GM23338 (cell line): Measurements from ENCODE around the gene CYP21A2. TPM values are rescaled to one million over a fixed set of nuclear protein-coding genes. Genes with fewer than 3 reads are reported as not detected.
"Not testable (repeated sequence)": the region's sequence is repeated elsewhere in the genome, so short reads cannot be mapped to it uniquely, and the experiment has no call there.

Source experiments
- ATAC-seq: fragments of 200-7000 bp; cut with Tn5 transposase; 3 replicates; pipeline ENCODE4 v1.9.1; 2020
- DNase-seq: peaks from one replicate; pipeline ENCODE4 v3.0.0-alpha.2; 2015; ENCODE audit warnings: low spot score
- H2AFZ ChIP-seq: fragments of 200-600 bp; sonication (generic); 2 replicates; pipeline ENCODE4 v1.8.0; 2016; ENCODE audit warnings: antibody characterized with exemption, mild to moderate bottlenecking, moderate library complexity
- H3F3A ChIP-seq: fragments of 200-600 bp; sonication (generic); replicated peaks from 2 replicates; pipeline ENCODE4 v1.8.0; 2017; ENCODE audit warnings: antibody characterized with exemption, mixed run types, low read depth
- H3K27ac ChIP-seq: fragments of 200-600 bp; sonication (generic); 2 replicates; pipeline ENCODE4 v1.6.1; 2016; ENCODE audit warnings: low read depth
- H3K27me3 ChIP-seq: fragments of 200-600 bp; sonication (generic); 2 replicates; pipeline ENCODE4 v1.8.0; 2016; ENCODE audit warnings: mild to moderate bottlenecking, mixed run types, moderate library complexity; ENCODE audit not compliant: insufficient read depth
- H3K36me3 ChIP-seq: fragments of 200-600 bp; sonication (generic); 2 replicates; pipeline ENCODE4 v1.8.0; 2016; ENCODE audit warnings: mild to moderate bottlenecking; ENCODE audit not compliant: insufficient read depth
- H3K4me1 ChIP-seq: fragments of 200-600 bp; sonication (generic); 2 replicates; pipeline ENCODE4 v1.8.0; 2016; ENCODE audit warnings: mild to moderate bottlenecking, moderate library complexity; ENCODE audit not compliant: insufficient read depth
- H3K4me2 ChIP-seq: fragments of 200-600 bp; sonication (generic); 2 replicates; pipeline ENCODE4 v1.7.1; 2017; ENCODE audit warnings: mixed run types
- H3K4me3 ChIP-seq: fragments of 200-600 bp; sonication (generic); 2 replicates; pipeline ENCODE4 v1.6.1; 2016; ENCODE audit warnings: mixed run types
- H3K79me2 ChIP-seq: fragments of 200-600 bp; sonication (generic); replicated peaks from 2 replicates; pipeline ENCODE4 v1.8.0; 2017; ENCODE audit warnings: mild to moderate bottlenecking; ENCODE audit not compliant: insufficient read depth
- H3K9me2 ChIP-seq: fragments of 200-600 bp; sonication (generic); 2 replicates; pipeline ENCODE4 v1.8.0; 2017; ENCODE audit not compliant: insufficient read depth
- H4K20me1 ChIP-seq: fragments of 200-600 bp; sonication (generic); replicated peaks from 2 replicates; pipeline ENCODE4 v1.8.0; 2017; ENCODE audit warnings: mild to moderate bottlenecking; ENCODE audit not compliant: insufficient read depth
- H3K27ac Mint-ChIP-seq: 2 replicates; pipeline ENCODE4 v1.8.0; 2020; ENCODE audit warnings: inconsistent platforms, mild to moderate bottlenecking, moderate library complexity, mixed read lengths
- H3K27me3 Mint-ChIP-seq: 3 replicates; pipeline ENCODE4 v1.8.0; 2022; ENCODE audit warnings: low read depth, mild to moderate bottlenecking, moderate library complexity, mixed read lengths, inconsistent platforms; ENCODE audit not compliant: insufficient read depth, poor library complexity
- H3K36me3 Mint-ChIP-seq: 3 replicates; pipeline ENCODE4 v1.8.0; 2021; ENCODE audit warnings: low read depth, mild to moderate bottlenecking, inconsistent platforms, moderate library complexity, mixed read lengths
- H3K4me1 Mint-ChIP-seq: 3 replicates; pipeline ENCODE4 v1.8.0; 2020; ENCODE audit warnings: mild to moderate bottlenecking, inconsistent platforms, mixed read lengths
- H3K4me3 Mint-ChIP-seq: 3 replicates; pipeline ENCODE4 v1.8.0; 2021; ENCODE audit warnings: moderate library complexity, mild to moderate bottlenecking, inconsistent platforms, mixed read lengths
- H3K9me3 Mint-ChIP-seq: 3 replicates; pipeline ENCODE4 v1.8.0; 2020; ENCODE audit warnings: moderate library complexity, mild to moderate bottlenecking, inconsistent platforms, mixed read lengths
- POLR2AphosphoS5 ChIP-seq: IDR thresholded peaks from 2 replicates; pipeline ENCODE4 v1.6.1; 2016; ENCODE audit warnings: antibody characterized with exemption, low read depth
- polyA plus RNA-seq: library from polyadenylated mRNA; unstranded; fragments of >200 nt; fragmentation: Nextera tagmentation; extraction: Ambion mirVana; gene quantifications from 2 replicates; pipeline ENCODE4 v1.2.1, GENCODE V29; 2016
- total RNA-seq: library from RNA; depleted of rRNA; stranded (reverse); fragments of >200 nt; shearing (Covaris generic); gene quantifications from 2 replicates; pipeline ENCODE4 v1.2.3, GENCODE V29; 2014
- TF ChIP-seq, protein P1 (sequence below): fragments of 250-450 bp; sonication (Bioruptor Pico); IDR thresholded peaks from 2 replicates; pipeline ENCODE4 v1.5.0; 2020; ENCODE audit warnings: mild to moderate bottlenecking, moderate library complexity

The CYP21A2 gene
- total and polyA plus RNA-seq, 2 experiments from 2014 or later: 0.10 TPM; not detected in 1

GRCh38 chr6:32064706-32065105 lies 26.5 kb downstream of the CYP21A2 start:
- Mint-ChIP-seq H3K4me1 (peaks cover 2% of the 10 kb centered on the region), H3K9me3 (no peaks in the 10 kb centered on the region)
- H3K36me3 ChIP-seq: no peaks in the 10 kb centered on the region

GRCh38 chr6:32067521-32067920 lies 29.3 kb downstream of the CYP21A2 start:
- ATAC-seq, H3F3A ChIP-seq, H3K4me1 ChIP-seq, H3K36me3 Mint-ChIP-seq, DNase-seq, H3K27ac ChIP-seq, H3K27ac Mint-ChIP-seq, H3K9me3 Mint-ChIP-seq, H3K9me2 ChIP-seq, H3K27me3 ChIP-seq, H3K27me3 Mint-ChIP-seq, H3K79me2 ChIP-seq, H4K20me1 ChIP-seq, H3K4me3 Mint-ChIP-seq, H3K4me3 ChIP-seq, H3K4me2 ChIP-seq, H2AFZ ChIP-seq, H3K36me3 ChIP-seq: not testable (repeated sequence)
- H3K4me1 Mint-ChIP-seq: peaks cover 13% of the 10 kb centered on the region

More at GRCh38 chr6:32064706-32065105, 26.5 kb downstream of the CYP21A2 start:
- Histone ChIP-seq H3K27ac (no peak overlapping the region), H4K20me1 (no peaks in the 10 kb centered on the region), H3K9me2 (no peaks in the 10 kb centered on the region), H3K4me3 (no peak overlapping the region), H3K27me3 (no peaks in the 10 kb centered on the region), H2AFZ (no peak overlapping the region), H3K4me2 (no peak overlapping the region), H3F3A (no peaks in the 10 kb centered on the region), H3K4me1 (no peaks in the 10 kb centered on the region), H3K79me2 (no peaks in the 10 kb centered on the region)
- TF ChIP-seq POLR2AphosphoS5: no peak
- TF ChIP-seq, protein P1, sequence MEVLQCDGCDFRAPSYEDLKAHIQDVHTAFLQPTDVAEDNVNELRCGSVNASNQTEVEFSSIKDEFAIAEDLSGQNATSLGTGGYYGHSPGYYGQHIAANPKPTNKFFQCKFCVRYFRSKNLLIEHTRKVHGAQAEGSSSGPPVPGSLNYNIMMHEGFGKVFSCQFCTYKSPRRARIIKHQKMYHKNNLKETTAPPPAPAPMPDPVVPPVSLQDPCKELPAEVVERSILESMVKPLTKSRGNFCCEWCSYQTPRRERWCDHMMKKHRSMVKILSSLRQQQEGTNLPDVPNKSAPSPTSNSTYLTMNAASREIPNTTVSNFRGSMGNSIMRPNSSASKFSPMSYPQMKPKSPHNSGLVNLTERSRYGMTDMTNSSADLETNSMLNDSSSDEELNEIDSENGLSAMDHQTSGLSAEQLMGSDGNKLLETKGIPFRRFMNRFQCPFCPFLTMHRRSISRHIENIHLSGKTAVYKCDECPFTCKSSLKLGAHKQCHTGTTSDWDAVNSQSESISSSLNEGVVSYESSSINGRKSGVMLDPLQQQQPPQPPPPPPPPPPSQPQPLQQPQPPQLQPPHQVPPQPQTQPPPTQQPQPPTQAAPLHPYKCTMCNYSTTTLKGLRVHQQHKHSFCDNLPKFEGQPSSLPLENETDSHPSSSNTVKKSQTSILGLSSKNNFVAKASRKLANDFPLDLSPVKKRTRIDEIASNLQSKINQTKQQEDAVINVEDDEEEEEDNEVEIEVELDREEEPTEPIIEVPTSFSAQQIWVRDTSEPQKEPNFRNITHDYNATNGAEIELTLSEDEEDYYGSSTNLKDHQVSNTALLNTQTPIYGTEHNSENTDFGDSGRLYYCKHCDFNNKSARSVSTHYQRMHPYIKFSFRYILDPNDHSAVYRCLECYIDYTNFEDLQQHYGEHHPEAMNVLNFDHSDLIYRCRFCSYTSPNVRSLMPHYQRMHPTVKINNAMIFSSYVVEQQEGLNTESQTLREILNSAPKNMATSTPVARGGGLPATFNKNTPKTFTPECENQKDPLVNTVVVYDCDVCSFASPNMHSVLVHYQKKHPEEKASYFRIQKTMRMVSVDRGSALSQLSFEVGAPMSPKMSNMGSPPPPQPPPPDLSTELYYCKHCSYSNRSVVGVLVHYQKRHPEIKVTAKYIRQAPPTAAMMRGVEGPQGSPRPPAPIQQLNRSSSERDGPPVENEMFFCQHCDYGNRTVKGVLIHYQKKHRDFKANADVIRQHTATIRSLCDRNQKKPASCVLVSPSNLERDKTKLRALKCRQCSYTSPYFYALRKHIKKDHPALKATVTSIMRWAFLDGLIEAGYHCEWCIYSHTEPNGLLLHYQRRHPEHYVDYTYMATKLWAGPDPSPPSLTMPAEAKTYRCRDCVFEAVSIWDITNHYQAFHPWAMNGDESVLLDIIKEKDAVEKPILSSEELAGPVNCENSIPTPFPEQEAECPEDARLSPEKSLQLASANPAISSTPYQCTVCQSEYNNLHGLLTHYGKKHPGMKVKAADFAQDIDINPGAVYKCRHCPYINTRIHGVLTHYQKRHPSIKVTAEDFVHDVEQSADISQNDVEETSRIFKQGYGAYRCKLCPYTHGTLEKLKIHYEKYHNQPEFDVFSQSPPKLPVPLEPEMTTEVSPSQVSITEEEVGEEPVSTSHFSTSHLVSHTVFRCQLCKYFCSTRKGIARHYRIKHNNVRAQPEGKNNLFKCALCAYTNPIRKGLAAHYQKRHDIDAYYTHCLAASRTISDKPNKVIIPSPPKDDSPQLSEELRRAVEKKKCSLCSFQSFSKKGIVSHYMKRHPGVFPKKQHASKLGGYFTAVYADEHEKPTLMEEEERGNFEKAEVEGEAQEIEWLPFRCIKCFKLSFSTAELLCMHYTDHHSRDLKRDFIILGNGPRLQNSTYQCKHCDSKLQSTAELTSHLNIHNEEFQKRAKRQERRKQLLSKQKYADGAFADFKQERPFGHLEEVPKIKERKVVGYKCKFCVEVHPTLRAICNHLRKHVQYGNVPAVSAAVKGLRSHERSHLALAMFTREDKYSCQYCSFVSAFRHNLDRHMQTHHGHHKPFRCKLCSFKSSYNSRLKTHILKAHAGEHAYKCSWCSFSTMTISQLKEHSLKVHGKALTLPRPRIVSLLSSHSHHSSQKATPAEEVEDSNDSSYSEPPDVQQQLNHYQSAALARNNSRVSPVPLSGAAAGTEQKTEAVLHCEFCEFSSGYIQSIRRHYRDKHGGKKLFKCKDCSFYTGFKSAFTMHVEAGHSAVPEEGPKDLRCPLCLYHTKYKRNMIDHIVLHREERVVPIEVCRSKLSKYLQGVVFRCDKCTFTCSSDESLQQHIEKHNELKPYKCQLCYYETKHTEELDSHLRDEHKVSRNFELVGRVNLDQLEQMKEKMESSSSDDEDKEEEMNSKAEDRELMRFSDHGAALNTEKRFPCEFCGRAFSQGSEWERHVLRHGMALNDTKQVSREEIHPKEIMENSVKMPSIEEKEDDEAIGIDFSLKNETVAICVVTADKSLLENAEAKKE (CRISPR knock-in tag): no peak
- ATAC-seq (no peak), DNase-seq (no peak)
- no peaks in the 10 kb centered on the region; the same call in 2 of the 3 replicates for H3K36me3 Mint-ChIP-seq
- H3K4me3 Mint-ChIP-seq: no peak overlapping the region
- H3K27me3 Mint-ChIP-seq: peaks cover 2% of the 10 kb centered on the region
- no peak overlapping the region for H3K27ac Mint-ChIP-seq

GRCh38 chr6:32068315-32068714 lies 30.1 kb downstream of the CYP21A2 start:
- H3K79me2 ChIP-seq, H3K4me3 Mint-ChIP-seq, DNase-seq, H3K27me3 Mint-ChIP-seq, H3K27me3 ChIP-seq, H3K9me3 Mint-ChIP-seq, H3K36me3 Mint-ChIP-seq, H3K4me3 ChIP-seq, H4K20me1 ChIP-seq, H3K27ac ChIP-seq, H3K27ac Mint-ChIP-seq, H3K9me2 ChIP-seq, H2AFZ ChIP-seq, ATAC-seq, H3K4me2 ChIP-seq, H3F3A ChIP-seq, H3K4me1 ChIP-seq, H3K36me3 ChIP-seq: not testable (repeated sequence)
- H3K4me1 Mint-ChIP-seq: peaks cover 18% of the 10 kb centered on the region
